ENCODE data around the gene CMTM2. TPM values are rescaled to one million over a fixed set of nuclear protein-coding genes. Genes with fewer than 3 reads are reported as not detected.
A peak's percentile ranks its signal among the peaks of the same experiment; 100 is the strongest.

Gene CMTM2
- polyA plus RNA-seq, 1 experiment = not detected

DNA sequence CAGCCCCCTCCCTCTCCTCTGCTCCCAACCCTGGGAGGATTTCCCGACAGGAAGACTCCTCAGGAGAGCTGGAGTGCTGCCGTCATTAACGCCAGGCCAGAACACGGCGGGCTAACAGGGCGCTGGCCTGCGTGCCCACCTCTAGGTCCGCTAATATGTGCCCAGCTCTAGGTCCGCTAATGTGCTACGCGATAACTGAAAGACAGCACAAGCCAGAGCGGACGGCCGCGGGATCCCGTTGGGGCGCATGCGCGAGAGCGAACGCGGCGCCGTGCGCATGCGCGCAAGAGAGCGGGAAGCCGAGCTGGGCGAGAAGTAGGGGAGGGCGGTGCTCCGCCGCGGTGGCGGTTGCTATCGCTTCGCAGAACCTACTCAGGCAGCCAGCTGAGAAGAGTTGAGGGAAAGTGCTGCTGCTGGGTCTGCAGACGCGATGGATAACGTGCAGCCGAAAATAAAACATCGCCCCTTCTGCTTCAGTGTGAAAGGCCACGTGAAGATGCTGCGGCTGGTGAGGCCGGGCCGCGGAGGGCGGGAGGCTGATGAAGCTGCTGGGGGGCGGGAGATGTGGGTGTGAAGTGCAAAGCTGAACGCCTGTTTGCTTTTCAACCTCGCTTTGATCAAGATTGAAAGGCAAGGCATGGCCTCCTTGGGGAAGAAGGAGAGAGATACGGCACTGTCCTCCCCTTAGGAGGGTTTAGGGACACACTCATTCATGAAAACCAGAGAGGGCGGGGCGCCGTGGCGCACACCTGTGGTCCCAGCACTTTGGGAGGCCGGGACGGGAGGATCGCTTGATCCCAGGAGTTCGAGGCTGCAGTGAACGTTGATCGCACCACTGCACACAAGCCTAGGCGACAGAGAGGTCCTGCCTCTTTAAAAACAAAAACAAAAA, 26.7 kb upstream of the CMTM2 start, which contains the start of gene CKLF:
Gene CKLF, plus strand, starts transcription at position 291 of the 892 bp plus-strand sequence. Its CDS starts 140 bp downstream, at position 431.
- POLR2A ChIA-PET = interaction anchor here (0.5 to 0.6 kb wide), 3 partner anchors 12 to 273 kb away, joined by 3 to 6 read pairs (median 3); no protein-coding TSS in a partner anchor
- TF ChIP-seq, protein P1, sequence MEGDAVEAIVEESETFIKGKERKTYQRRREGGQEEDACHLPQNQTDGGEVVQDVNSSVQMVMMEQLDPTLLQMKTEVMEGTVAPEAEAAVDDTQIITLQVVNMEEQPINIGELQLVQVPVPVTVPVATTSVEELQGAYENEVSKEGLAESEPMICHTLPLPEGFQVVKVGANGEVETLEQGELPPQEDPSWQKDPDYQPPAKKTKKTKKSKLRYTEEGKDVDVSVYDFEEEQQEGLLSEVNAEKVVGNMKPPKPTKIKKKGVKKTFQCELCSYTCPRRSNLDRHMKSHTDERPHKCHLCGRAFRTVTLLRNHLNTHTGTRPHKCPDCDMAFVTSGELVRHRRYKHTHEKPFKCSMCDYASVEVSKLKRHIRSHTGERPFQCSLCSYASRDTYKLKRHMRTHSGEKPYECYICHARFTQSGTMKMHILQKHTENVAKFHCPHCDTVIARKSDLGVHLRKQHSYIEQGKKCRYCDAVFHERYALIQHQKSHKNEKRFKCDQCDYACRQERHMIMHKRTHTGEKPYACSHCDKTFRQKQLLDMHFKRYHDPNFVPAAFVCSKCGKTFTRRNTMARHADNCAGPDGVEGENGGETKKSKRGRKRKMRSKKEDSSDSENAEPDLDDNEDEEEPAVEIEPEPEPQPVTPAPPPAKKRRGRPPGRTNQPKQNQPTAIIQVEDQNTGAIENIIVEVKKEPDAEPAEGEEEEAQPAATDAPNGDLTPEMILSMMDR (IDR thresholded peaks at IDR 0.05; ENCODE audit: insufficient read depth, low read depth, low read length) = no peak
- H3K27me3 ChIP-seq (ENCODE audit: control insufficient read depth, insufficient read depth, low read length) = no peaks in the 10 kb centered on the region
- H3K4me3 ChIP-seq (ENCODE audit: low read depth, low read length) = peak within 1 kb of the TSS; percentile 60
- DNase-seq (ENCODE audit: low read depth) = peak; percentile 47
- no peaks in the 10 kb centered on the region; the same call in 1 of the 2 replicates for H3K36me3 ChIP-seq (ENCODE audit: control insufficient read depth, insufficient read depth, low read length)
- CTCF ChIA-PET = interaction anchor here (0.7 to 4.1 kb wide), 6 partner anchors 10 to 145 kb away, joined by 3 to 13 read pairs (median 3); partner anchors contain the start of gene CMTM1

- peak overlapping the region; percentile 60 for H3K4me3 ChIP-seq (ENCODE audit: low read depth, low read length)
- CTCF ChIA-PET = interaction anchor here (0.9 to 4.1 kb wide), 2 partner anchors 12 to 55 kb away, joined by 3 to 13 read pairs; partner anchors contain the start of gene CMTM1
- TF ChIP-seq, protein P1 (IDR thresholded peaks at IDR 0.05; ENCODE audit: insufficient read depth, low read depth, low read length) = no peak
- DNase-seq (ENCODE audit: low read depth) = no peak
- H3K36me3 ChIP-seq (ENCODE audit: control insufficient read depth, insufficient read depth, low read length) = no peaks in the 10 kb centered on the region; the same call in none of the 2 replicates
- POLR2A ChIA-PET = no interaction called here
- H3K27me3 ChIP-seq (ENCODE audit: control insufficient read depth, insufficient read depth, low read length) = no peaks in the 10 kb centered on the region
Observed at GRCh38 chr16:66553223-66553622, 26.0 kb upstream of the CMTM2 start.

DNA sequence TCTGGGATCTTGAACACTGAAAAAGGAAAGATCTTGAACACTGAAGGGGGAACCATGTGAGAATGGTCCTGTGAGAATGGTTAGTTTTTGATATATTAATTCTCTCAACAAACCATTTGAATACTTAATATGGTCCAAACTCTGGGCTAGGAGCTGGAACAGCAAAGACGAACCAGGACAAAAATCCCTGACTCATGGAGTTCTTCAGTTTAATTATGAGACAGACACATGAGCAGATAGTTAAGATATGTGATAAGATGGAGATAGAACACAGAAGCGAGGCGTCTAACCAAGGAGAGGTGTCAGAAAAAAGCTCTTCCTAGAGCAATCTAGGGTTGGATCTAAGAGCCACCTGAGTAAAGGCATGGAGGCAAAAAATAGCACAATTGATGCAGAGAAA, 25.2 kb upstream of the CMTM2 start:
- ChIA-PET POLR2A (no interaction called here), CTCF (interaction anchor here (0.9 to 4.1 kb wide), 3 partner anchors 11 to 54 kb away, joined by 3 to 13 read pairs (median 3); partner anchors contain the start of gene CMTM1)
- Histone ChIP-seq H3K4me3 (ENCODE audit: low read depth, low read length) (no peak overlapping the region), H3K27me3 (ENCODE audit: control insufficient read depth, insufficient read depth, low read length) (no peaks in the 10 kb centered on the region), H3K36me3 (ENCODE audit: control insufficient read depth, insufficient read depth, low read length) (no peaks in the 10 kb centered on the region; the same call in none of the 2 replicates)
- no peak for DNase-seq (ENCODE audit: low read depth)
- TF ChIP-seq, protein P1 (IDR thresholded peaks at IDR 0.05; ENCODE audit: insufficient read depth, low read depth, low read length) = no peak

DNA sequence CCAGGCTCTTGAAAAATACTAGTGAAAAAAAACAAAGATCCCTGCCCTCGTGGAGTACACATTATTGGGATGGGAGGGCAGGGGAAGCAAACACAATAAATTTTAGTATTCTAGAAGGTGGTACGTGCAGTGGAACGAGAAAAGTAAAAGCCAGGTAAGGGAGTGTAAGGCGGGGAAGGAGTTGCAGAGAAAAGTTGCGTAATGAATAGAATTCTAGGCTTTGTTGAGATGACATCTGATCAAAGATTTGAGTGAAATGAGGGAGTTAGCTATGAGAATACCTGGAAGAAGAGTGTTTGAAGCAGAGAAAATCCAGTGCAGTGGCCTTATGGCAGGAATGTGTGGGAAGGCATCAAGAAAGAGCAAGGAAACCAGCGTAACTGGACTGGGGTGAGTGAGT, 24.8 kb upstream of the CMTM2 start:
- H3K4me3 ChIP-seq (ENCODE audit: low read depth, low read length) = no peak overlapping the region
- no peak for DNase-seq (ENCODE audit: low read depth)
- no peaks in the 10 kb centered on the region for H3K27me3 ChIP-seq (ENCODE audit: control insufficient read depth, insufficient read depth, low read length)
- ChIA-PET POLR2A (no interaction called here), CTCF (interaction anchor here (1.2 to 4.1 kb wide), 2 partner anchors 11 to 21 kb away, joined by 3 to 13 read pairs; partner anchors contain the start of gene CMTM1)
- TF ChIP-seq, protein P1 (IDR thresholded peaks at IDR 0.05; ENCODE audit: insufficient read depth, low read depth, low read length) = no peak
- H3K36me3 ChIP-seq (ENCODE audit: control insufficient read depth, insufficient read depth, low read length) = no peaks in the 10 kb centered on the region; the same call in none of the 2 replicates

DNA sequence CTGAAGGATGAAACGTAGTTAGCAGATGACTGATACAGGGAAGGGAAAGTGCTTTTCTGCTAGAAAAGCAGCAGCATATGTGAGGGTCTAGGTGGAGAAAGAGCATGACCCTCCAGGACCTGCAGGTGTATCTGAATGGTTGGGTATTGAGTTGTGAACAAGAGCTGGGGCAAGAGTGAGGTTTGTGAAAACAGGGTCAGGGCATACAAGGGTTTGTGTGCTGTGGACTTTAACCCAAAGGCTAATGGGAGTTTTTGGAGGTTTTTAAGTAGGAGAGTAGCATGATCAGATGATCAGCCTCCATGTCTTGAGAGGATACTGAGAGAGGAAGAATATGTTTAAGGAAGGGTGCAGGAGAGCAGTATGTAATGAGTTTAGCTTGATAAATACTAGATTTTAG, 19.2 kb upstream of the CMTM2 start:
- CTCF ChIA-PET = interaction anchor here (0.6 to 1.8 kb wide), 3 partner anchors 8 to 37 kb away, joined by 3 to 4 read pairs (median 3); no protein-coding TSS in a partner anchor
- H3K4me3 ChIP-seq (ENCODE audit: low read depth, low read length) = no peak overlapping the region
- TF ChIP-seq, protein P1 (IDR thresholded peaks at IDR 0.05; ENCODE audit: insufficient read depth, low read depth, low read length) = no peak

More for the DNA sequence above, 19.2 kb upstream of the CMTM2 start:
- Histone ChIP-seq H3K27me3 (ENCODE audit: control insufficient read depth, insufficient read depth, low read length) (no peaks in the 10 kb centered on the region), H3K36me3 (ENCODE audit: control insufficient read depth, insufficient read depth, low read length) (no peaks in the 10 kb centered on the region; the same call in none of the 2 replicates)
- no peak for DNase-seq (ENCODE audit: low read depth)
- POLR2A ChIA-PET = no interaction called here

Measured in BJ (cell line).